ENCODE data around the gene PBX4. TPM values are rescaled to one million over a fixed set of nuclear protein-coding genes. Genes with fewer than 3 reads are reported as not detected.
A peak's percentile ranks its signal among the peaks of the same experiment; 100 is the strongest.

Gene PBX4
- total RNA-seq, 1 donor, result 0.45 TPM

GRCh38 chr19:19540064-19540714 lies 78.3 kb downstream of the PBX4 start:
- no peak for TF ChIP-seq CTCF (IDR thresholded peaks at IDR 0.05; ENCODE audit: insufficient read depth, low read length)
- no peak for DNase-seq (ENCODE audit: low read depth)
- no peak overlapping the region for H3K4me3 ChIP-seq (ENCODE audit: low read depth, low read length)

GRCh38 chr19:19539698-19540063 lies 78.8 kb downstream of the PBX4 start:
- H3K4me3 ChIP-seq (ENCODE audit: low read depth, low read length), result no peak overlapping the region
- DNase-seq (ENCODE audit: low read depth), result no peak
- TF ChIP-seq CTCF (IDR thresholded peaks at IDR 0.05; ENCODE audit: insufficient read depth, low read length), result no peak

DNA sequence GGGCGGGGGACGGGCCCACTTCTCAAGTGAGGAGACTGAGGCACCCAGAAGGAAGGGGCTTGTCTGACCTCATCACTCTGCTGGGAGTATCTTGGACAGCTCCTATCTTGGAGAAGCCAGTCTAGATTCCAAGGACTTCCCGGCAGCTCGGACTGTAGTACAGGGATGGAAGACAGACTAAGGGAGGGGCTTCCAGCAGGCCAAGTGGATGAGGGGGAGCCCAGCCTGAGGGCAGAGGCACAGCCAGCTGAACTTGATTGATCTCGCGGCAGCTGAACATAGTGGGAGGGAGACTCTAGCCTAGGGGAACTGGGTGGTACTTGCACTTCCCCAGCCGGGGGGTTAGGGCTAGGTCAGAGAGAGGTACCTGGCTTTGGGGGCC lies 79.7 kb downstream of the PBX4 start:
- no peak for DNase-seq (ENCODE audit: low read depth)
- no peak overlapping the region for H3K4me3 ChIP-seq (ENCODE audit: low read depth, low read length)
- TF ChIP-seq CTCF (IDR thresholded peaks at IDR 0.05; ENCODE audit: insufficient read depth, low read length), result no peak

- peak within 1 kb of the TSS; percentile 17 for H3K4me3 ChIP-seq (ENCODE audit: low read depth, low read length)
- no peak for DNase-seq (ENCODE audit: low read depth)
- TF ChIP-seq CTCF (IDR thresholded peaks at IDR 0.05; ENCODE audit: insufficient read depth, low read length), result no peak
Observed at GRCh38 chr19:19538061-19538784, 80.3 kb downstream of the PBX4 start, which contains the start of gene CILP2. CILP2 (plus strand) TSS chr19:19538265; CDS start chr19:19538350, 85 bp downstream.

DNA sequence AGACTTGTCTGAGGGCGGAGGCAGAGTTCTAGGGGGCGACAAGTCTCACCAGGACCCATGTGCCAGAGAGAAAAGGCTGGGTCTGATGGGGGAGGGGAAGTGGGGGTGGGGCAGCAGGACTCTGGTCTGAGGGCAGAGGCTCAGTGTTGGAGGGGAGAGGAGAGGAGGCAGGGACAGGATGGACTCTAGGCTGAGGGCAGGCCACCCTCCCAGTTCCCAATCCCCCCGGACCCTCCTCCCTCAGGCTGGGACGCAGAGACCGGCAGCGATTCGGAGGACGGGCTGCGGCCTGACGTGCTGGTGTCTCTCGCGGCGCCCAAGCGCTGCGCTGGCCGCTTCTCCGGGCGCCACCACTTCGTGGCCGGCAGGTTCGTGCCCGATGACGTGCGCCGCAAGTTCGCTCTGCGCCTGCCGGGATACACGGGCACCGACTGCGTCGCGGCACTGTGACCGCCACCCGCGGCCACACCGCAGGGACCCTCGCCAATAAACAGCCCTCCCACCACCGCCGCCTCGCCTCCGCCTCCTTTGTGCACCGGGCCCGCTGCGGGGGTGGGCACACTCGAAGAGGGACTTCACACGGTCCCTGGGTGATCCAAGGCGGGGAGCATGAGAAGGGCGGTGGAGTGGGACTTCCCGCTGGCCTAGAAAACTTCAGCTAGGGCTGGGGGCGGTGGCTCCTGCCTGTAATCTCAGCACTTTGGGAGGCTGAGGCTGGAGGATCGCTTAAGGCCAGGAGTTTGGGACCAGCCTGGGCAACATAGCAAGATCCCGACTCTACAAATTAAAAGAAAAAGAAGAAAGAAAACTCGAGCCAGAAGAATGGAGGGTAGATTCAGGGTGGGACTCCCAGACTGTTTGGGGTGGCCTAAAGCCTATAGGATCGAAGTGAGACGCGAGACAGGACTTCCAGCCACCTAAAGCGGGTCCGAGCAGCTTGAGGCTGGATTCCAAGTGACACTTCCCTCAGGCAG lies 81.1 kb downstream of the PBX4 start:
- no peak overlapping the region for H3K4me3 ChIP-seq (ENCODE audit: low read depth, low read length)
- TF ChIP-seq CTCF (IDR thresholded peaks at IDR 0.05; ENCODE audit: insufficient read depth, low read length), result no peak

GRCh38 chr19:19535311-19536191 lies 82.9 kb downstream of the PBX4 start:
- no peak for TF ChIP-seq CTCF (IDR thresholded peaks at IDR 0.05; ENCODE audit: insufficient read depth, low read length)
- H3K4me3 ChIP-seq (ENCODE audit: low read depth, low read length), result no peak overlapping the region
- no peak for DNase-seq (ENCODE audit: low read depth)

More for the DNA sequence above, 81.1 kb downstream of the PBX4 start:
- DNase-seq (ENCODE audit: low read depth), result no peak
